HG03439 (cell line): ENCODE data around the gene DUOXA2.

Experiments
- ATAC-seq: cut with Tn5 transposase; IDR thresholded peaks from one replicate; pipeline ENCODE4 v1.9.1; 2021; ENCODE audit warnings: mild to moderate bottlenecking, moderate library complexity; ENCODE audit not compliant: unreplicated experiment

DUOXA2 gene

DNA sequence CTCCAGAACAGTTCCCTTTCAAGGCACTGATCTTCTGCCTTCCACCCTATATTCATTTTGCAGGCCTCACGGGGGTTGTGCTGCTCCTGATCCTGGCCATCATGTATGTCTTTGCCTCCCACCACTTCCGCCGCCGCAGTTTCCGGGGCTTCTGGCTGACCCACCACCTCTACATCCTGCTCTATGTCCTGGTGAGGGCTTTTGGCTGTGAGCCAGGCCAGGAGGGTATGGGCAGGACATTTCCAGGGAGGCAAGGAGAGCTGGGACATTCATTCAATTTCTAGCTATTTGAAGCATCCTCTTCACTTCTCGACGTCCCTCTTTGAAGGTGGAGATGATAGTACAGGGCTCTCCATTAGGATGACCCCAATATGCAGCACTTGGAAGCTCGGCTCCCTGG lies 41.6 kb downstream of the DUOXA2 start:
- no peak for ATAC-seq

- ATAC-seq = no peak
These were observed 42.8 kb downstream of the DUOXA2 start for GRCh38 chr15:45156744-45157455.

DNA sequence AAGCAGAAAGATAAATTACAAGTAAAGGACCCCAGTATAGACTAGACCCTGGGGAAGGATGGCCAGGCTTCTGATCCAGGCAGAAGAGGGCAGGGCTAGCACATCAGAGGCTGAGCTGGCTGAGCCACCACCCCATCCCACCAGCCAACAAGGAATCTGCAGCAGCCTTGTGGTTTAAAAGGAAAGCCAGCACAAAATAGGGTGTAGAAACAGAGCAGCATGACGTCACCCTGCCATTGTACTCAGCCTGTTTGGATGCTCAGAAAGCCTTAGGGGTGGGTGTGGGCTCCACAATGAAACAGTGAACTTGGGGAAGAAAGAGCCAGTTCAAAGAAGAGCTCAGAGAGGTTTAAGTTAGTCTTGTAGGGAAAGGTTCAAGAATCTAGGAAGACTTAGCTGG lies 43.8 kb downstream of the DUOXA2 start:
- no peak for ATAC-seq

DNA sequence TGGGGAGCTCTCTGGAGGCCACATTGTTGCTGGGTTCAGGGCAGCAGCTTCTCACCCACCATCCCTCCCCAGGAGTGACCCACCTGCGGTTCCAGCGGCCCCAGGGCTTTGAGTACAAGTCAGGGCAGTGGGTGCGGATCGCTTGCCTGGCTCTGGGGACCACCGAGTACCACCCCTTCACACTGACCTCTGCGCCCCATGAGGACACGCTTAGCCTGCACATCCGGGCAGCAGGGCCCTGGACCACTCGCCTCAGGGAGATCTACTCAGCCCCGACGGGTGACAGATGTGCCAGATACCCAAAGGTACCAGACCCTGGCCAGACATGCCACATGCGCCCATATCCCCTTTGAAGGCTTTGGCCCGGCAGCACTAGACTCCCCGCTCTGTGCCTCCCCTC lies 47.5 kb downstream of the DUOXA2 start:
- no peak for ATAC-seq

DNA sequence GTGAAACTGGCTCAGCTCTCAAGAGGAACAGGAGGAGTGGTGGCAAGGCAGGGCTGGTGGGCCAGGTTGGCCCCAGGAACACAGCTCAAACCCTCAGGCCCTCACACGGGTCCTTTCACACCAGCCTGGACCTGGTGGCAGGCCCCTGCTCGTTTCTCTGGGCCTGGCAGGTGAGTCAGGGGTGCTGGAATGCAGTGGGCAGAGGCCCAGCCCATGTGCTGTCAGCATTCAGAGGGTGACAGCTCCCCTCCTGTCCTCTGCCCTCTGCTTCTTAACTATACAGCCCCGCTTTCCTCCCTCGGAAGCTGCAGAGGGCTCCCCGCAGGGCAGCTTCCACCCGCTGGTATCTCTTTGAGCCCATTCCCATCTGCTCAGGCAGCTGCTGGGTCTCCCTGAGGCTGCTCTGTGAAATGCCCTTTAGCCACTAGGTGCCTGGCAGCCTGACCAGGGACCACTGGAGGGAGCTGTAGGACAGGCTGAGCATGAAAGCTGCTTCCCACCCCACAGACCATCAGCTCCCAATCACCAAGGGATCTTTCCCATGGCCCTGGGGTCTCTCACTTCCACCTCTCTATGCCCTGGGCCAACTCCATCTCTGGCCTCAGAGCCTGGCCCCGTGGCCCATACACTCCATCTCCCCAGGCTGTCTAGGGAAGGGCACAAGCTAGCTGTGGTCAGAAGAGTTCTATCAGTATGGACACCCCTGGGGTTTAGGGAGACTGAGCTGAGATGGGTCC lies 48.8 kb downstream of the DUOXA2 start:
- ATAC-seq = peak; percentile 49

DNA sequence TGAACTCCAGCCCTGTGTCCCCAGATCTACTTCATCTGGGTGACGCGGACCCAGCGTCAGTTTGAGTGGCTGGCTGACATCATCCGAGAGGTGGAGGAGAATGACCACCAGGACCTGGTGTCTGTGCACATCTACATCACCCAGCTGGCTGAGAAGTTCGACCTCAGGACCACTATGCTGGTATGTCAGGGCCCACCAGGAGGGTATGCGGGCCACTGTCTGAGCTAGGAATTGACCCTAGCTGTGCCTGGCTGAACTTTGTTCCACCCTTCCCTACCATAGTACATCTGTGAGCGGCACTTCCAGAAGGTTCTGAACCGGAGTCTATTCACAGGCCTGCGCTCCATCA lies 49.4 kb downstream of the DUOXA2 start:
- no peak for ATAC-seq

DNA sequence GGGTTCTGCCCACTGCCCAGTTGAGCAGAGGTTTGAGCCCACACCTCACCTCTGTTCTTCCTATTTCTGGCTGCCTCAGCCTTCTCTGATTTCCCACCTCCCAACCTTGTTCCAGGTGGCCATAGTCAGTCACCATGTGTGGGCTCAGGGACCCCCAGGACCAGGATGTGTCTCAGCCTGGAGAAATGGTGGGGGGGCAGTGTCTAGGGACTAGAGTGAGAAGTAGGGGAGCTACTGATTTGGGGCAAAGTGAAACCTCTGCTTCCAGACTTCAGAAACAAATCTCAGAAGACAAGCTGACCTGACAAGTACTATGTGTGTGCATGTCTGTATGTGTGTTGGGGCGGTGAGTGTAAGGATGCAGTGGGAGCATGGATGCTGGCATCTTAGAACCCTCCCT lies 50.8 kb downstream of the DUOXA2 start:
- ATAC-seq = no peak

- ATAC-seq = no peak
These were observed 51.4 kb downstream of the DUOXA2 start for GRCh38 chr15:45165536-45165935.

DNA sequence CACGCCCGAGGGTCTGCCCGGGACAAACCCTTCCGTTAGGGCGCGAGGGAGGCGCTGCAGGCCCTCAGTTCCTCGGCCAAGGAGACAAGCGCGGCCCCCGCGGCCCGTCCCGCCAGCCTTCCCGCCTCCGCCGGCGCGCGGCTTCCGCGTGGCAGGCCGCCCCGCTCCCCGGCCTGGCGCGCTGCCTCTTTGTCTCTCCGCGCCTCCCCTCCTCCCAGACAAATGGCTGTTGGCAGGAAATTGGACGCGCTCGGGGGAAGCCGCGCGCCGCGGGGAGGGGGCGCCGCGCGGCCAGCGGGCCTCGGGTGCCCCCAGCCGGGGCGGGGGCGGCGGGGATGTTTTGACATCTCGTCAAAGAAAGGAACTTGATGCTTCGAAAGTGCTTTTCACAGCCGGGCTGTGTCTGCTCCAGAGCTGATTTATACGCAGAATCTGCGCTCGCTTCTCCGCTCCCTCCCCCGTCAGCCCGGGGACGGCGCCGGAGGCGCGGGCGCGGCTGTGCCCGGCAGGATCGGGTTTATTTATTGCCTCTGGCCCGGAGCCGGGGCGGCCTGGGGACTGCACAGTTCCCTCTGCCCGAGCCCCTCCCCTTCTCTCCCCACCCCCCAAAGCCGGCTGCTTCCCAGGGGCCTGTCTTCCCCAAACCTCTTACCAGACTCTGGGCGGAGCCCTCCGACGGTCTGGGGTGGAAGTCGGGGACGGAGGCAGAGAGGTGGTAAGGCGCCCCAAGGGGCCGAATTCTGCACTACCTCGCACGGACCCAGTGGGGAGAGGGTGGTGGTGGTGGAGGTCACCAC lies 52.9 kb downstream of the DUOXA2 start:
- ATAC-seq = peak; percentile 86

- ATAC-seq = no peak
These were observed 53.6 kb downstream of the DUOXA2 start for GRCh38 chr15:45167631-45168205.
